HL-60 (cell line): ENCODE results near the gene DLL1.

Experiments used
- DNase-seq, 2 experiments: peaks; one replicate each; pipeline ENCODE4 v3.0.0-alpha.2; 2010 to 2020; ENCODE audit warnings: low read depth in 1 of 2, low spot score in 1 of 2
- H3K27ac ChIP-seq: fragments of 250-450 bp; sonication (Bioruptor Pico); replicated peaks from 2 replicates; pipeline ENCODE4 v1.5.1; 2020; ENCODE audit warnings: mild to moderate bottlenecking, moderate library complexity
- H3K27me3 ChIP-seq: fragments of 250-450 bp; sonication (Bioruptor Pico); 2 replicates; pipeline ENCODE4 v1.5.1; 2021; ENCODE audit warnings: mild to moderate bottlenecking, moderate library complexity; ENCODE audit not compliant: insufficient read depth, poor library complexity, severe bottlenecking
- H3K4me3 ChIP-seq: replicated peaks from 2 replicates; pipeline ENCODE4 v1.5.1; 2011; ENCODE audit warnings: mild to moderate bottlenecking, control low read depth, low read length; ENCODE audit not compliant: insufficient read depth
- CTCF ChIP-seq: IDR thresholded peaks from one replicate; pipeline ENCODE4 v1.5.1; 2011; ENCODE audit warnings: low read length, control low read depth, inconsistent platforms; ENCODE audit not compliant: insufficient read depth
- GABPA ChIP-seq: IDR thresholded peaks from 2 replicates; pipeline ENCODE4 v1.6.1; 2012; ENCODE audit warnings: low read depth
- POLR2AphosphoS5 ChIP-seq: IDR thresholded peaks from 2 replicates; pipeline ENCODE4 v1.6.1; 2012; ENCODE audit warnings: low read depth
- REST ChIP-seq: IDR thresholded peaks from 2 replicates; pipeline ENCODE4 v1.6.1; 2012; ENCODE audit warnings: low read depth; ENCODE audit not compliant: insufficient replicate concordance
- SPI1 ChIP-seq: IDR thresholded peaks from 2 replicates; pipeline ENCODE4 v1.6.1; 2012; ENCODE audit warnings: low read depth, mild to moderate bottlenecking, borderline replicate concordance

Gene DLL1

GRCh38 chr6:170294298-170294730 is 3.4 kb upstream of the DLL1 start:
- no peak overlapping the region for H3K4me3 ChIP-seq
- H3K27me3 ChIP-seq = peaks cover 81% of the 10 kb centered on the region
- H3K27ac ChIP-seq = no peak overlapping the region
- DNase-seq = no peak
- TF ChIP-seq GABPA (no peak), POLR2AphosphoS5 (no peak), SPI1 (no peak), REST (no peak), CTCF (no peak)

- TF ChIP-seq CTCF (no peak), REST (no peak), SPI1 (no peak), GABPA (no peak)
- Histone ChIP-seq H3K27ac (no peak overlapping the region), H3K27me3 (peaks cover 82% of the 10 kb centered on the region), H3K4me3 (no peak overlapping the region)
- DNase-seq = no peak
These were observed 2.7 kb upstream of the DLL1 start for GRCh38 chr6:170293341-170294231.

GRCh38 chr6:170292407-170293158 is 1.7 kb upstream of the DLL1 start:
- Histone ChIP-seq H3K27ac (no peak overlapping the region), H3K27me3 (peaks cover 85% of the 10 kb centered on the region), H3K4me3 (no peak overlapping the region)
- no peak for DNase-seq
- no peak for TF ChIP-seq POLR2AphosphoS5
- TF ChIP-seq GABPA = no peak
- TF ChIP-seq CTCF = no peak
- no peak for TF ChIP-seq SPI1
- no peak for TF ChIP-seq REST
